GM19438 (cell line): ENCODE results near the gene DNAH14.
A peak's percentile ranks its signal among the peaks of the same experiment; 100 is the strongest.
"Not testable (repeated sequence)": the region's sequence is repeated elsewhere in the genome, so short reads cannot be mapped to it uniquely, and the experiment has no call there.

Source experiments
- ATAC-seq: cut with Tn5 transposase; IDR thresholded peaks from one replicate; pipeline ENCODE4 v1.9.1; 2021; ENCODE audit warnings: low read depth; ENCODE audit not compliant: unreplicated experiment

DNAH14 gene

DNA sequence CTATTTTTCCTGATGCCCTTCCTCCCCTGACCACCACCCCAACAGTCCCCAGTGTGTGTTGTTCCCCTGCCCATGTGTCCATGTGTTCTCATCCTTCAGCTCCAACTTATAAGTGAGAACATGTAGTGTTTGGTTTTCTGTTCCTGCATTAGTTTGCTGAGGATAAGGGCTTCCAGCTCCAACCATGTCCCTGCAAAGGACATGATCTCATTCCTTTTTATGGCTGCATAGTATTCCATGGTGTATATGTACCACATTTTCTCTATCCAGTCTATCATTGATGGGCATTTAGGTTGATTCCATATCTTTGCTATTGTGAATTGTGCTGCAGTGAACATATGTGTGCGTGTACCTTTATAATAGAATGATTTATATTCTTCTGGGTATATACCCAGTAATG lies 303.5 kb downstream of the DNAH14 start:
- not testable (repeated sequence) for ATAC-seq

DNA sequence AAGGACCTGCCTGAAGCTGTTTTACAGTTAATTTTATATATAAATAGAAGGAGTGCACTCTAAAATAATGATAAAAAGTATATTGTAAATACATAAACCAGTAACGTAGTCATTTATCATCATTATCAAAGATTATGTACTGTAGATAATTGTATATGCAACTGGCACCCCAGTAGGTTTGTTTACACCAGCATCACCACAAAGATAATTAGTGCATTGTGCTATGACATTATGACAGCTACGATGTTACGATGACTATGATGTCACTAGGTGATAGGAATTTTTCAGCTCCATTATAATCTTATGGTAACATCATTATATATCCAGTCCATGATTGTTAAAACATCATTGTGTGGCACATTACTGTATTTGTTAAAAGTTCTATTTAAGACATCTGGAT lies 313.1 kb downstream of the DNAH14 start:
- ATAC-seq, result no peak

GRCh38 chr1:225250432-225250831 lies 321.0 kb downstream of the DNAH14 start:
- peak; percentile 99 for ATAC-seq

DNA sequence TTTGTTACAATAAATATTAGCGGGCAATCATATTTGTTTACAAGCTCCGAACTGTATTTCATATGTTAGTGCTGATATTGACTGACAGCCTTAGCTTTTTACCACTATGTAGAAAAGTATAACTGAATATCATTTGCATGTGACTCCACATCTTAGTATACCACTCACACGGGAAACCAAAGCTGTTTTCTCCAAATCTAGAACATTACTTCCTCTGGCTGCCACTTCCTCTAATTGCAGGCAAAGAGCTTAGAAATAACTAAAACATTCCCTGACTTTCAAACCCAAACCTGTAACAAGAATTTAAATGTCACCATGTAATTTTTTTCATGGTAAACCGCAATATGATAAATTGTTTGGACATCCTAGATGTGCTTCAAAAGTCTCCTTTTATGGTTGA lies 323.7 kb downstream of the DNAH14 start:
- ATAC-seq, result no peak

DNA sequence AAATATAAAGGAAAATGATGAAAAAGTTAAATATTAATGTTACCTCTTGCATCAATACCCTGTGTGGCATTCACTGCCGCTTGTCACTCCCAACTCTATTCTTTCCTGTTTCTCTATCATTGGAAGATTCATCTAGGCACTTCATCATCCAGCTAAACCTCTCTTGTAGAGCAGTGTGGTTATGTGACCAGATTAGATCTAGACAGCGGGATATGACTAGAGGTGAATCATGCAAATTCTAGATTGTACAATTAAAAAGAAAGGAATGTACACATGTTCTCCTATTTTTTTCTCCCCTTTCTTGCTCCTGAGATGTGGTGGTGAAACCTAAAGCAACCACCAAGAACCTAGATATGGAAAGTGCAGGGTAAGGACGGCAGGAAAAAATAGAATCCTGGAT lies 324.3 kb downstream of the DNAH14 start:
- ATAC-seq, result no peak

- no peak for ATAC-seq
Measured at GRCh38 chr1:225254676-225255075, 325.2 kb downstream of the DNAH14 start.

DNA sequence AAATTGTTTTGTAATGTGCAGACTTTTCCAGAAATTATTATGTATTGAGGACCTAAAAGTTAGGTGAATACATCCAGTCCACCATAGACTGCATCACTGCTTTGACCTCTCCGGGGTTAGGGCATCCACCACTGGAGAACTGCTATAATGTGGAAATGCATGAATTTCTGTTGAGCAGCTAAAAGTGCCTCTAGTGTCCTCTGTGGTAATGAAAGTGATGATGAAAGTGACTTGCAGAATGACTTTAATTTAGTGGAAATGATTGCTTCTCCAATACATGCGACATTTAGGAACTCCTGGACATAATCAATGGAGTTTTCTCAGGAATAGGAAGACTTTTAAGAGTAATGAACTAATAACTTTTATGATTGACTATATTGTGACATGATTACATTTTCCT lies 327.6 kb downstream of the DNAH14 start:
- ATAC-seq, result no peak

DNA sequence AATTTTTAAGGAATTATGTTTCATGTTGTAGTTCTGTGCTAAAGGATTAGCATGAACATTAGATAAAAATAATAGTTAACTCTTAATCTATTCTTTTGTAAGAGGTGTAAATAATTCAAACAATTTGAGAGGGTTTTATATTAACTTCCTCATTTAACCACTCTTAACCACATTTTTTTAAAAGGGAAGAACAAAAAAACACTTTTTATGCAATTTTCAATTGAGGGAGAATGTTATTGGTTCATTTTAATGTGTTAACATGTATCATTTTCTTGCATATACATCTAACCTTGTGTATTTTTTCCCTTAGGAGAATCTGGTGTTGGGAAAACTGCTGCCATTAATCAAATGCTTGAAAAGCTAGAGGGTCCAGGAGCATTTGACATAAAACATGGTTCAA lies 329.3 kb downstream of the DNAH14 start:
- ATAC-seq, result no peak

DNA sequence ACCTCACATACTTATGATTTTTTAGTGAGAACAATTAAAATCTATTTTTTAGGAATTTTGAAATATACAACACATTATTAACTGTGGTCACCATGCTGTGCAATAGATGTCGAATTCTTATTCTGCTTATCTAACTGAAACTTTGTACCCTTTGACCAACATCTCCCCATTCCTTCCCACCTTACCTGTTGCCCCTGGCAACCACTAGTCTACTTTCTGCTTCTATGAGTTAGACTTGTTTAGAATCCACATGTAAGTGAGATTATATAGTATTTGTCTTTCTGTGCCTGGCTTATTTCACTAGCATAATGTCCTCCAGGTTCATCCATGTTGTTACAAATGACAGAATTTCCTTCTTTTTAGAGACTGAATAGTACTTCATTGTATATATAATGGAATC lies 330.1 kb downstream of the DNAH14 start:
- ATAC-seq, result no peak

GRCh38 chr1:225260319-225260718 lies 330.8 kb downstream of the DNAH14 start:
- ATAC-seq, result no peak

GRCh38 chr1:225277445-225277844 lies 348.0 kb downstream of the DNAH14 start:
- ATAC-seq, result no peak

DNA sequence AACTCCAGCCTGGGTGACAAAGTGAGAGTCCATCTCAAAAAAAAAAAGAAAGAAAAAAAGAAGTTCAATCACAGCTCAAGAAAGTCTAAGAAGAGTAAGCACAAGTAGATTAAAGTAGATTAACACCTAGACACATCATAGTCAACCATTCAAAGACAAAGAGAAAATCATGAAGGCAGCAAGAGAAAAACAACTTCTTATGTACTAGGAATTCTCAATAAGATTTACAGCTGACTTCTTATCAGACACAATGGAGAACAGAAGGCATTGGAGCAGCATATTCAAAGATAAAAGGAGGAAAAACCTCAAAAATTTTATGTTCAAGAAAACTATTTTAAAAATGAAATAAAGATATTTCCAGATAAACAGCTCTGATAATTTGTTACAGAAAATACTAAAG lies 351.1 kb downstream of the DNAH14 start:
- no peak for ATAC-seq

- ATAC-seq, result no peak
Measured at GRCh38 chr1:225290244-225290643, 360.8 kb downstream of the DNAH14 start.

- ATAC-seq, result no peak
Measured at GRCh38 chr1:225299624-225300023, 370.1 kb downstream of the DNAH14 start.

GRCh38 chr1:225300381-225300780 lies 370.9 kb downstream of the DNAH14 start:
- ATAC-seq, result no peak

- ATAC-seq, result no peak
Measured at GRCh38 chr1:225304996-225305395, 375.5 kb downstream of the DNAH14 start.

DNA sequence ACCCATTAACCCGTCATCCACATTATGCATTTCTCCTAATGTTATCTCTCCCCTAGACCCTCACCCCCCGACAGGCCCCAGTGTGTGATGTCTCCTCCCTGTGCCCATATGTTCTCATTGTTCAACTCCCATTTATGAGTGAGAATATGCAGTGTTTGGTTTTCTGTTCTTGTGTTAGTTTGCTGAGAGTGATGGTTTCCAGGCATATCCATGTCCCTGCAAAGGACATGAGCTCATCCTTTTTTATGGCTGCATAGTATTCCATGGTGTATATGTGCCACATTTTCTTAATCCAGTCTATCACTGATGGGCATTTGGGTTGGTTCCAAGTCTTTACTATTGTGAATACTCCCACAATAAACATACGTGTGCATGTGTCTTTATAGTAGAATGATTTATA lies 381.1 kb downstream of the DNAH14 start:
- ATAC-seq, result not testable (repeated sequence)

GRCh38 chr1:225318706-225319575 lies 389.5 kb downstream of the DNAH14 start:
- peak; percentile 87 for ATAC-seq

- ATAC-seq, result no peak
Measured at GRCh38 chr1:225319871-225320270, 390.4 kb downstream of the DNAH14 start.

DNA sequence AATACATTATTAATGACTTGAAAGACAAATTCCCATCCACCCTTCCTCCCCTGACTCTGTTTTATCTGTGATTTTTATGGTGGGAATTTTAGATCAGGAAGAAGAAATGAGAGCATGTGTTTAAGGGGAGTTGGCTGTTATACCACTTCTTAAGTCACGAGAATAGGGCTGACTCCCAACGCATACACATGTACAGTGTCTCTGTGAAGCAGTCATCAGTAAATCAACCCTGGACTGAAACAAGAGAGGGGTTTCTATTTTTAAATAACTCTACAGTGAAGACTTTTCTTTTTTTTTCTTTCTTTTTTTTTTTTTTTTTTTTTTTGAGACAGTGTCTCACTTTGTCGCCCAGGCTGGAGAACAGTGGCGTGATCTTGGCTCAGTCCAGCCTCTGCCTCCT lies 392.3 kb downstream of the DNAH14 start:
- no peak for ATAC-seq

DNA sequence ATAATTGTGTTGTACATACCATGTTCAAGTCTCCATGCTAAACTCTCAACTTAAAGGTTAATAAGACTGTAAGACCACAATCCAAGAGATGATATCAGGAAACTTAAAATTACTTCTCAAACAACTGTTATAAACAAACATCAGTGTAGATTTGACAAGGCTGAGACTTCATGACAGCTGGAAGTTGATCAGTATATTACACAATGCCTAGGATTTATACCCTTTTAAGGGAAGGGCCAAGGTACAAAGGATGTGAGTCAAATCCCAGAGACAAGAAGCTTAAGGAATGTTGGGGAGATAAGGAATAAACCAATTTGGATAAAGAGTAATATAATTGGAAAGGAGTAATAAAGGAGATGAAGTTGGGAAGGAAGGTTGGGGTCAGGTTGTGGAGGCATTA lies 399.6 kb downstream of the DNAH14 start:
- ATAC-seq, result no peak

GRCh38 chr1:225329996-225330395 lies 400.5 kb downstream of the DNAH14 start:
- not testable (repeated sequence) for ATAC-seq

- ATAC-seq, result no peak
Measured at GRCh38 chr1:225332686-225333085, 403.2 kb downstream of the DNAH14 start.
